Iris pigment epithelial cell (primary cell): ENCODE measurements around the gene MPIG6B.

Source experiments
- DNase-seq: peaks from one replicate; pipeline ENCODE4 v3.0.0-alpha.2; 2011; ENCODE audit warnings: low read depth

The MPIG6B gene

DNA sequence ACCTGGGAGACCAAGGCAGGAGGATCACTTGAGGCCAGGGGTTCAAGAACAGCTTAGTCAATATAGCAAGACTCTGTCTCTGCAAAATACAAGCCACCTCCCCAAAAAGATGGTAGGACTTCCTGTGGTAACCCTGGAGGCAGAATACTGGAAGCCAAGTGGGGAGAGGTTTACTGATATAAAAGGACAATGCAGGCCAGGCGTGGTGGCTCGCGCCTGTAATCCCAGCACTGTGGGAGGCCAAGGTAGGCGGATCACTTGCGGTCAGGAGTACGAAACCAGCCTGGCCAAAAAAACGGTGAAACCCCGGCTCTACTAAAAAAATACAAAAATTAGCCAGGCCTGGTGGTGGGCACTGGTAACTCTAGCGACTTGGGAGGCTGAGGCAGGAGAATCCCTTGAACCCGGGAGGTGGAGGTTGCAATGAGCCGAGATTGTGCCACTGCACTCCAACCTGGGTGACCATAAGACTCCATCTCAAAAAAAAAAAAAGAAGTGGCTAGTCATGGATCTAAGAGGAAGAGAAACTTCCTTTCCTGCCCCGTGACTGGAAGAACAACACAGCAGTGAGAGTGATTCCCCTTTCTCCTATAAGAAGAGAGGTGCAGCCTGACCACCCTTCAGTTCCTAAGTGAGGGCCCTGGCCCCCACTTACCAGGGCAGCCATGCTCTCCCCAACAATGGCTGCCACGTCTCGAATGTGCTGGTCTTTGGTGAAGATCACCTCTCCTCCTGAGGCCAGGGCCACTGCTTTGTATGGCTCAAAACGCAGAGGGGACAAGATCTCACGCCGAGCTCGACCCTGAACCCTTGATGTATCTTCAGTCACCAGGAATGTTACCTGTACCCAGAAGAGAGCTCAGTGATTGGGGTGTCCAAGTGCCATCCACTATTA is 45.4 kb downstream of the MPIG6B start:
- DNase-seq: no peak

- DNase-seq: peak; percentile 53
Observed at GRCh38 chr6:31769684-31770371, 46.7 kb downstream of the MPIG6B start.

- DNase-seq: no peak
Observed at GRCh38 chr6:31770860-31771259, 47.7 kb downstream of the MPIG6B start.

DNA sequence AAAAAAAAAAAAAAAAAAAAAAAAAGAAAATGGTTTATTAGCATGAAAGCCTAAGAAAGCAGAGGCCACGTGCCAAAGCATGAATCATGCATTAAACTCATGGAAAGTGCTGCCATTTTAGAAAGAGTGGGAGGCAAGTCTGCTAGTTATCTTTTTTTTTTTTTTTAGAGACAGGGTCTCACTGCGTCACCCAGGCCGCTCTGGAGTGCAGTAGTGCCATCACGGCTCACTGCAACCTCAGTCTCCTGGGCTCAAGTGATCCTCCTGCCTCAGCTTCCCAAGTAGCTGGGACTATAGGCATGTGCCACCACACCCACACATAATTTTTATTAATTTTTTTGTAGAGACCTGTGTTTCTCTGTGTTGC is 48.8 kb downstream of the MPIG6B start:
- DNase-seq: peak; percentile 29

DNA sequence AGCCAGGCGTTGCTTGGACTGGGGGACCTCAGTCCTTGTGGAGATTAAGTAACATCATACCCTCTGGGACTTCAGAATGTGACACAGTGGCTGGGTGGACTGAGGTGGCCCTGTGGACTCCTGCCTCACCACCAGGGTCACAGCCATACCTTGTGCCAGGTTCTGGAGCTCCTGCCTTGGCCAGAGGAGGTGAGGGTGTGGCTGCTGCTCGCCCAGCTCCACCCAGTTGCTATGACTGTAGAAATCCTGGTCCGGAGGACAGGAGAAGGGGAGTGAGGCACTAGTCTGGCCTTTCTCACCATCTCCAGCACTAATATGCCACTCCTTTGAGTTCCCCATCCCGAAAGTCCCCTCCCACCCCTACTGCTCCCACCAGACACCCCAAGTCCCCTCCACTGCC is 52.0 kb downstream of the MPIG6B start:
- no peak for DNase-seq

DNA sequence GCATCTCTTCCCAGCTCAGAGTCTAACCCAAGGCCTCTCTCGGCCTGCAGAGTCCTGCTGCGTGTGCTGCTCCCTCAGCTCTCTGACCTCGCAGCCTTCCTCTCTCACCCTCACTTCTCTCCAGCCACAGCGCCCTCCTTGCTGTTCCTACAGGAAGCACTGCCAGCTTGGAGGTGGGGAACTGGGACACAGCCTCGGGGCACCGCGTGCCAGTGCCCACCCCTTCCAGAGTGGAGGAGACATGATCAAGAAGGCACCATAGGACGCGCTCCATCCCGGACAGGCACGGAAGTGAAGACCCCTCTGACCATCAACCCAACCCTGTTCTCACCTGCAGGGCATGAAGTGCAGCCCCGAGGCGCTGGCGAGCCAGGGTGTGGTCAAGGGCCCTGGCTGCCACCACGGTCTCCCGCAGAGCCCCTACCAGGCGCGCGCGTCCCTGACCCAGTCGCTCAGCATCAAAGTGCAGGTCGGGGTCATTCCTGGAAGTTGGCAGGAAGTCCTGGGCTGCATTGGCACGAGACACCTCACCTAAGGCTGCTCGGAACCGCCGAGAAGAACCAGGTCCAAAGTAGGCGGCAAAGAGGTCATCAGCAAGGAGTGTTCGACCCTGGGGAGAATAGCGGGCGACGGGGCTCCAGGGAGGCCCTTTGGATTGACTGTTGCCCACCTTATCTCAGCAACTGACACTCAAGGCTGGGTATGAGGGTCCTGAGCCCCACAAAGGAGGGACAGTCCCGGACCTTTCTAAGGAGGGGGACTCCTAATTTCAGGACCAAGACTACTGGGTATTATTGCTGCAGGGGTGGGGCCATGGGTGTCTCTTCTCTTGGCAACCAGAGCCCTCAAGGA is 52.7 kb downstream of the MPIG6B start:
- no peak for DNase-seq
